HG03469 (cell line): ENCODE results near the gene DCAF11.

Source experiments
- ATAC-seq: cut with Tn5 transposase; IDR thresholded peaks from one replicate; pipeline ENCODE4 v1.9.1; 2021; ENCODE audit warnings: mild to moderate bottlenecking, moderate library complexity, moderate number of reproducible peaks; ENCODE audit not compliant: unreplicated experiment

The DCAF11 gene

GRCh38 chr14:24136684-24137528, 22.3 kb downstream of the DCAF11 start:
- no peak for ATAC-seq

- no peak for ATAC-seq
These were observed 23.2 kb downstream of the DCAF11 start for GRCh38 chr14:24137529-24138395.

- no peak for ATAC-seq
These were observed 24.1 kb downstream of the DCAF11 start for GRCh38 chr14:24138396-24139271.

GRCh38 chr14:24139272-24139934, 24.8 kb downstream of the DCAF11 start:
- ATAC-seq, result no peak

GRCh38 chr14:24141097-24141880, 26.7 kb downstream of the DCAF11 start, which contains the start of gene EMC9:
TSS of gene EMC9 (minus strand) at chr14:24141591. CDS start at chr14:24141304, 287 bp downstream.
- ATAC-seq, result peak; percentile 71

- ATAC-seq, result no peak
These were observed 28.9 kb downstream of the DCAF11 start for GRCh38 chr14:24143511-24143910.

GRCh38 chr14:24144451-24144850, 29.9 kb downstream of the DCAF11 start:
- no peak for ATAC-seq

GRCh38 chr14:24145219-24145618, 30.6 kb downstream of the DCAF11 start:
- no peak for ATAC-seq

- ATAC-seq, result no peak
These were observed 31.3 kb downstream of the DCAF11 start for GRCh38 chr14:24145690-24146452.

- ATAC-seq, result peak; percentile 42
These were observed 31.9 kb downstream of the DCAF11 start, which contains the start of gene PSME2 for GRCh38 chr14:24146453-24146977. TSS of gene PSME2 (minus strand) at chr14:24146610. CDS start at chr14:24146581, 29 bp downstream.

- ATAC-seq, result peak; percentile 70
These were observed 32.6 kb downstream of the DCAF11 start, which contains the start of gene RNF31 for GRCh38 chr14:24146978-24147760. TSS of gene RNF31 (plus strand) at chr14:24147498. CDS start at chr14:24147699, 201 bp downstream.

- no peak for ATAC-seq
These were observed 33.3 kb downstream of the DCAF11 start for GRCh38 chr14:24147761-24148428.

GRCh38 chr14:24149302-24149969, 34.9 kb downstream of the DCAF11 start:
- ATAC-seq, result no peak

GRCh38 chr14:24150061-24150460, 35.5 kb downstream of the DCAF11 start:
- no peak for ATAC-seq

GRCh38 chr14:24150567-24150966, 36.0 kb downstream of the DCAF11 start:
- no peak for ATAC-seq

GRCh38 chr14:24150993-24151392, 36.4 kb downstream of the DCAF11 start:
- ATAC-seq, result no peak
